HepG2 (cell line): ENCODE measurements around the gene B4GALT5. TPM values are rescaled to one million over a fixed set of nuclear protein-coding genes. Genes with fewer than 3 reads are reported as not detected.

Source experiments
- CREB1 ChIP-seq, 2 experiments: fragments of 450-650 bp in 1 of 2; IDR thresholded peaks; 2 replicates each; pipeline ENCODE4 v1.6.1; 2016 to 2017; ENCODE audit warnings: control low read depth in 1 of 2, mild to moderate bottlenecking in 1 of 2, missing compliant biosample characterization in 1 of 2, missing genetic modification characterization in 1 of 2
- EP300 ChIP-seq, 3 experiments: sonication (generic) in 1 of 3; formaldehyde crosslinking in 1 of 3; IDR thresholded peaks; 2 replicates each; pipeline versions ENCODE4 v1.5.1 to v1.6.1; 2011 to 2020; ENCODE audit warnings: low read depth in 2 of 3, low read length in 2 of 3, borderline replicate concordance in 1 of 3, improper control_type of control experiment in 1 of 3, mild to moderate bottlenecking in 1 of 3, missing genetic modification reagents in 1 of 3, moderate library complexity in 1 of 3
- FIP1L1 ChIP-seq: fragments of 200-400 bp; formaldehyde crosslinking; IDR thresholded peaks from 2 replicates; pipeline ENCODE4 v1.6.1; 2018; ENCODE audit warnings: low read depth, mild to moderate bottlenecking, low read length, moderate library complexity, borderline replicate concordance; ENCODE audit not compliant: insufficient read depth
- GATAD1 ChIP-seq: IDR thresholded peaks from 2 replicates; pipeline ENCODE4 v1.6.1; 2016; ENCODE audit warnings: missing genetic modification reagents, missing compliant biosample characterization
- HOXA3 ChIP-seq: sonication (generic); formaldehyde crosslinking; IDR thresholded peaks from 2 replicates; pipeline ENCODE4 v1.5.0; 2020; ENCODE audit warnings: missing genetic modification reagents
- KDM6A ChIP-seq: IDR thresholded peaks from 2 replicates; pipeline ENCODE4 v1.6.1; 2016; ENCODE audit warnings: low read depth
- KLF6 ChIP-seq: IDR thresholded peaks from 2 replicates; pipeline ENCODE4 v1.8.0; 2016; ENCODE audit warnings: missing biosample characterization, missing genetic modification reagents
- MAZ ChIP-seq, 2 experiments: sonication (generic) in 1 of 2; formaldehyde crosslinking in 1 of 2; IDR thresholded peaks; 2 replicates each; pipeline versions ENCODE4 v1.5.0 to v1.6.1; 2012 to 2020; ENCODE audit warnings: low read depth in 2 of 2, mild to moderate bottlenecking in 2 of 2, borderline replicate concordance in 1 of 2, improper control_type of control experiment in 1 of 2, low read length in 1 of 2, missing genetic modification reagents in 1 of 2, moderate library complexity in 1 of 2
- MEIS1 ChIP-seq: sonication (generic); formaldehyde crosslinking; IDR thresholded peaks from 2 replicates; pipeline ENCODE4 v1.9.0; 2021; ENCODE audit warnings: mild to moderate bottlenecking, missing genetic modification reagents, moderate library complexity, borderline replicate concordance
- MTA3 ChIP-seq: sonication (generic); formaldehyde crosslinking; IDR thresholded peaks from 2 replicates; pipeline ENCODE4 v1.4.0; 2020; ENCODE audit warnings: missing genetic modification reagents
- PHF20 ChIP-seq: sonication (generic); formaldehyde crosslinking; IDR thresholded peaks from 2 replicates; pipeline ENCODE4 v1.5.0; 2020; ENCODE audit warnings: mild to moderate bottlenecking, missing genetic modification reagents
- SIX1 ChIP-seq: sonication (generic); formaldehyde crosslinking; IDR thresholded peaks from 2 replicates; pipeline ENCODE4 v1.4.0; 2020; ENCODE audit warnings: missing genetic modification reagents, borderline replicate concordance
- SIX4 ChIP-seq: sonication (generic); formaldehyde crosslinking; IDR thresholded peaks from 2 replicates; pipeline ENCODE4 v1.4.0; 2020; ENCODE audit warnings: missing genetic modification reagents
- SOX5 ChIP-seq: IDR thresholded peaks from 2 replicates; pipeline ENCODE4 v1.6.1; 2016; ENCODE audit warnings: borderline replicate concordance
- YEATS2 ChIP-seq: sonication (generic); formaldehyde crosslinking; IDR thresholded peaks from 2 replicates; pipeline ENCODE4 v1.4.0; 2020; ENCODE audit warnings: missing genetic modification reagents, borderline replicate concordance
- ZEB1 ChIP-seq: IDR thresholded peaks from 2 replicates; pipeline ENCODE4 v1.6.1; 2012; ENCODE audit warnings: mild to moderate bottlenecking, low read depth, inconsistent platforms; ENCODE audit not compliant: insufficient replicate concordance
- ZNF138 ChIP-seq: sonication (generic); formaldehyde crosslinking; IDR thresholded peaks from 2 replicates; pipeline ENCODE4 v1.5.0; 2020; ENCODE audit warnings: mild to moderate bottlenecking, low read depth, missing genetic modification reagents
- ZNF20 ChIP-seq: sonication (generic); formaldehyde crosslinking; IDR thresholded peaks from 2 replicates; pipeline ENCODE4 v1.4.0; 2020; ENCODE audit warnings: mild to moderate bottlenecking, moderate library complexity, missing genetic modification reagents
- ZNF615 ChIP-seq: sonication (generic); formaldehyde crosslinking; IDR thresholded peaks from 2 replicates; pipeline ENCODE4 v1.5.0; 2020; ENCODE audit warnings: mild to moderate bottlenecking, missing genetic modification reagents, borderline replicate concordance
- polyA plus RNA-seq, 8 experiments: library from polyadenylated mRNA; depleted of rRNA in 3 of 8; stranded (reverse) in 7 of 8; unstranded in 1 of 8; fragments of >200 nt; fragmentation: Illumina TruSeq in 4 of 8; extraction: Trizol in 4 of 8; gene quantifications; 2 replicates each; pipeline versions ENCODE4 v1.2.1 to v1.2.3, GENCODE V29; 2011 to 2016; ENCODE audit warnings: low read depth in 4 of 8, missing spikeins in 1 of 8, mixed read lengths in 1 of 8; ENCODE audit not compliant: insufficient read depth in 1 of 8
- total RNA-seq, 5 experiments: library from RNA; depleted of rRNA; stranded (reverse); fragments of >200 nt; fragmentation: Illumina TruSeq; extraction: Trizol; gene quantifications; 2 replicates each; pipeline ENCODE4 v1.2.3, GENCODE V29; 2016; ENCODE audit warnings: low read depth in 1 of 5
- TF ChIP-seq, protein P1 (sequence below): sonication (generic); formaldehyde crosslinking; IDR thresholded peaks from 2 replicates; pipeline ENCODE4 v1.4.0; 2020; ENCODE audit warnings: mild to moderate bottlenecking, missing genetic modification reagents
- TF ChIP-seq, protein P2 (sequence below): IDR thresholded peaks from 2 replicates; pipeline ENCODE4 v1.6.1; 2016
- TF ChIP-seq, protein P3 (sequence below): IDR thresholded peaks from 2 replicates; pipeline ENCODE4 v1.6.1; 2016; ENCODE audit warnings: missing compliant biosample characterization, missing genetic modification reagents, borderline replicate concordance

Gene B4GALT5
- total and polyA plus RNA-seq, 2 of the 13 experiments (the other 11 are each of a cell fraction or from before 2014, with no cell fraction given), result 27.3 to 30.9 TPM

DNA sequence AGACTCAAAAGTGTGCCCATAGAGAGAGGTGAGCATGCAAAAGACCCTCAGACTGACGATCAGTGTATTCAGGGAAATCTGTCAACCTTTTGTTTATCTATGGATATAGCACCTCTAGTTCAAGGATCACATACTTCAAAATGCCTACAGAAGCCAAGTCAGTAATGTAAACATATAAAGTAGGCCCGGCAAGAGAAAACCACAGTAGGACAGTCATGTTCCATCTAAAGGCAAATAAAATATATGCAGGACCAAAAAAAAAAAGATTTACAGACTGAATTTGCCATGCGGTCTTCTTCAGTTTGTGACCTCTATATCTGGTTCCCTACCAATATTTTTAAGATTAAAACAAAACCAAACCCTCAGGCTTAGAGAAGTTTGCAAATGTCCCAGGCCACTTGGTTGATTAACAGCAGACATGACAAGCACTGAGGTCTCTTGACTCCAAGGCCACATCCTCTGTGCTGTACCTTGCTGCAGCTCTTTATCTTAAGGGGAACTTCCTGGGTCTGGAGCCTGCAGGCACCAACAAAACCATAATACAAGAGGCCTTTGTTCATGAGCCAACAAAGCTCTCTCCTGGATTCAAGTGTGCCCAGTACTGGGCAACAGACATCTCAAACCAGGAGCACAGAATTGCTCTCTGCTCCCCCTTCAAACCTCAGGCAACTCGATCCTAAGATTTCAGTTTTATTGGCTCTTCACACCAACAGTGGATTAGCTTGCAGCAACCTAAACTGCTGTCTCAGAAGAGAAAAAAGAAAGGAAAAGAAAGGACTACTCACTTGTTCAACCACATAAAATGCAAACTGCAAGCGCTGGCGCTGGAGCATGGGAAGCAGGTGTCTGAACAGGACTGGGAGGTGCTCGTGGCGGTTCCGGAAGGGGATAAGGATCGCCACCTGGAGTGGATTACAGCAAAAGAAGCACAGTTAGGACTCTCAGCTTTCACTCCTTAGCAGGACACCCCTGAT is 71.7 kb downstream of the B4GALT5 start (continued):
- TF ChIP-seq SOX5 (CRISPR knock-in tag) (peak; percentile 59; the same call in 1 of the 2 replicates), MTA3 (CRISPR knock-in tag) (no peak), PHF20 (CRISPR knock-in tag) (no peak), MAZ (IDR thresholded peaks at IDR 0.05; ENCODE audit: borderline replicate concordance, low read depth, low read length) (no peak), MAZ (CRISPR knock-in tag; IDR thresholded peaks at IDR 0.05; ENCODE audit: low read depth) (no peak), ZNF615 (CRISPR knock-in tag) (peak; percentile 26; the same call in 1 of the 2 replicates), KLF6 (peak; percentile 55; the same call in 1 of the 2 replicates), HOXA3 (CRISPR knock-in tag) (peak; percentile 59; the same call in 1 of the 2 replicates), CREB1 (IDR thresholded peaks at IDR 0.05) (no peak), CREB1 (CRISPR knock-in tag; IDR thresholded peaks at IDR 0.05) (peak; percentile 66), MEIS1 (peak; percentile 76; the same call in 1 of the 2 replicates), YEATS2 (CRISPR knock-in tag) (no peak), KDM6A (CRISPR knock-in tag) (peak; percentile 58; the same call in 1 of the 2 replicates), GATAD1 (CRISPR knock-in tag) (0 out of 2 replicates have a peak, but pooled peaks have one; percentile 14), ZEB1 (peak; percentile 16), ZNF138 (CRISPR knock-in tag) (no peak), ZNF20 (CRISPR knock-in tag) (0 out of 2 replicates have a peak, but pooled peaks have one; percentile 59), SIX1 (CRISPR knock-in tag) (0 out of 2 replicates have a peak, but pooled peaks have one; percentile 4), FIP1L1 (0 out of 2 replicates have a peak, but pooled peaks have one; percentile 50), SIX4 (CRISPR knock-in tag) (0 out of 2 replicates have a peak, but pooled peaks have one; percentile 22), EP300 (IDR thresholded peaks at IDR 0.05; ENCODE audit: low read depth in 2 of 2, low read length in 2 of 2) (peak in 1 of 2 experiments; percentile 52; a peak in 2 of 4 replicates), EP300 (CRISPR knock-in tag; IDR thresholded peaks at IDR 0.05; ENCODE audit: borderline replicate concordance) (0 out of 2 replicates have a peak, but pooled peaks have one; percentile 13)
- TF ChIP-seq, protein P1, sequence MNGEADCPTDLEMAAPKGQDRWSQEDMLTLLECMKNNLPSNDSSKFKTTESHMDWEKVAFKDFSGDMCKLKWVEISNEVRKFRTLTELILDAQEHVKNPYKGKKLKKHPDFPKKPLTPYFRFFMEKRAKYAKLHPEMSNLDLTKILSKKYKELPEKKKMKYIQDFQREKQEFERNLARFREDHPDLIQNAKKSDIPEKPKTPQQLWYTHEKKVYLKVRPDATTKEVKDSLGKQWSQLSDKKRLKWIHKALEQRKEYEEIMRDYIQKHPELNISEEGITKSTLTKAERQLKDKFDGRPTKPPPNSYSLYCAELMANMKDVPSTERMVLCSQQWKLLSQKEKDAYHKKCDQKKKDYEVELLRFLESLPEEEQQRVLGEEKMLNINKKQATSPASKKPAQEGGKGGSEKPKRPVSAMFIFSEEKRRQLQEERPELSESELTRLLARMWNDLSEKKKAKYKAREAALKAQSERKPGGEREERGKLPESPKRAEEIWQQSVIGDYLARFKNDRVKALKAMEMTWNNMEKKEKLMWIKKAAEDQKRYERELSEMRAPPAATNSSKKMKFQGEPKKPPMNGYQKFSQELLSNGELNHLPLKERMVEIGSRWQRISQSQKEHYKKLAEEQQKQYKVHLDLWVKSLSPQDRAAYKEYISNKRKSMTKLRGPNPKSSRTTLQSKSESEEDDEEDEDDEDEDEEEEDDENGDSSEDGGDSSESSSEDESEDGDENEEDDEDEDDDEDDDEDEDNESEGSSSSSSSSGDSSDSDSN (CRISPR knock-in tag), result peak; percentile 31; the same call in 1 of the 2 replicates
- TF ChIP-seq, protein P2, sequence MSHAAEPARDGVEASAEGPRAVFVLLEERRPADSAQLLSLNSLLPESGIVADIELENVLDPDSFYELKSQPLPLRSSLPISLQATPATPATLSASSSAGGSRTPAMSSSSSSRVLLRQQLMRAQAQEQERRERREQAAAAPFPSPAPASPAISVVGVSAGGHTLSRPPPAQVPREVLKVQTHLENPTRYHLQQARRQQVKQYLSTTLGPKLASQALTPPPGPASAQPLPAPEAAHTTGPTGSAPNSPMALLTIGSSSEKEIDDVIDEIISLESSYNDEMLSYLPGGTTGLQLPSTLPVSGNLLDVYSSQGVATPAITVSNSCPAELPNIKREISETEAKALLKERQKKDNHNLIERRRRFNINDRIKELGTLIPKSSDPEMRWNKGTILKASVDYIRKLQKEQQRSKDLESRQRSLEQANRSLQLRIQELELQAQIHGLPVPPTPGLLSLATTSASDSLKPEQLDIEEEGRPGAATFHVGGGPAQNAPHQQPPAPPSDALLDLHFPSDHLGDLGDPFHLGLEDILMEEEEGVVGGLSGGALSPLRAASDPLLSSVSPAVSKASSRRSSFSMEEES (CRISPR knock-in tag), result peak; percentile 23
- TF ChIP-seq, protein P3, sequence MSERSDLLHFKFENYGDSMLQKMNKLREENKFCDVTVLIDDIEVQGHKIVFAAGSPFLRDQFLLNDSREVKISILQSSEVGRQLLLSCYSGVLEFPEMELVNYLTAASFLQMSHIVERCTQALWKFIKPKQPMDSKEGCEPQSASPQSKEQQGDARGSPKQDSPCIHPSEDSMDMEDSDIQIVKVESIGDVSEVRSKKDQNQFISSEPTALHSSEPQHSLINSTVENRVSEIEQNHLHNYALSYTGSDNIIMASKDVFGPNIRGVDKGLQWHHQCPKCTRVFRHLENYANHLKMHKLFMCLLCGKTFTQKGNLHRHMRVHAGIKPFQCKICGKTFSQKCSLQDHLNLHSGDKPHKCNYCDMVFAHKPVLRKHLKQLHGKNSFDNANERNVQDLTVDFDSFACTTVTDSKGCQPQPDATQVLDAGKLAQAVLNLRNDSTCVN (CRISPR knock-in tag), result 0 out of 2 replicates have a peak, but pooled peaks have one; percentile 57
